K562 (cell line): ENCODE results near the gene RRAS. TPM values are rescaled to one million over a fixed set of nuclear protein-coding genes. Genes with fewer than 3 reads are reported as not detected.

Experiments used
- ATF7 ChIP-seq: fragments of 450-650 bp; IDR thresholded peaks from 2 replicates; pipeline ENCODE4 v1.7.1; 2014; ENCODE audit warnings: mild to moderate bottlenecking, moderate library complexity
- CHD4 ChIP-seq: fragments of 200-600 bp; sonication (generic); IDR thresholded peaks from 3 replicates; pipeline ENCODE4 v1.6.1; 2012; ENCODE audit warnings: low read depth, mild to moderate bottlenecking, mixed read lengths, low read length, inconsistent platforms; ENCODE audit not compliant: insufficient read depth, insufficient replicate concordance, poor library complexity, severe bottlenecking
- E2F1 ChIP-seq: sonication (generic); formaldehyde crosslinking; IDR thresholded peaks from 2 replicates; pipeline ENCODE4 v1.8.1; 2023; ENCODE audit warnings: mild to moderate bottlenecking, missing genetic modification reagents, moderate library complexity
- GABPB1 ChIP-seq: sonication (generic); formaldehyde crosslinking; IDR thresholded peaks from 2 replicates; pipeline ENCODE4 v1.8.0; 2022; ENCODE audit warnings: mild to moderate bottlenecking, missing genetic modification reagents
- JUND ChIP-seq, 2 experiments: IDR thresholded peaks; 2 replicates in 1 of 2; 3 replicates in 1 of 2; pipeline ENCODE4 v1.6.1; 2011; ENCODE audit warnings: borderline replicate concordance in 2 of 2, low read depth in 2 of 2, low read length in 2 of 2, improper control_type of control experiment in 1 of 2, missing biosample characterization in 1 of 2, missing genetic modification characterization in 1 of 2, missing genetic modification reagents in 1 of 2
- MIER1 ChIP-seq: fragments of 450-650 bp; IDR thresholded peaks from 2 replicates; pipeline ENCODE4 v1.6.1; 2016; ENCODE audit warnings: antibody characterized with exemption, mild to moderate bottlenecking, low read depth
- MYBL2 ChIP-seq, 2 experiments: fragments of 450-650 bp in 1 of 2; sonication (generic) in 1 of 2; formaldehyde crosslinking in 1 of 2; IDR thresholded peaks; 2 replicates each; pipeline versions ENCODE4 v1.6.1 to v1.8.1; 2017 to 2022; ENCODE audit warnings: borderline replicate concordance in 1 of 2, inconsistent platforms in 1 of 2, low read depth in 1 of 2, mild to moderate bottlenecking in 1 of 2, missing genetic modification reagents in 1 of 2, moderate library complexity in 1 of 2
- NFIC ChIP-seq: fragments of 450-650 bp; IDR thresholded peaks from 2 replicates; pipeline ENCODE4 v1.6.1; 2017; ENCODE audit warnings: mild to moderate bottlenecking, inconsistent platforms
- OTX1 ChIP-seq: fragments of 450-650 bp; formaldehyde crosslinking; IDR thresholded peaks from 2 replicates; pipeline ENCODE4 v1.4.0; 2022; ENCODE audit warnings: mild to moderate bottlenecking
- PHTF2 ChIP-seq: fragments of 250-450 bp; sonication (Bioruptor Pico); IDR thresholded peaks from 2 replicates; pipeline ENCODE4 v1.5.0; 2021; ENCODE audit warnings: mild to moderate bottlenecking
- POLR2B ChIP-seq: fragments of 450-650 bp; IDR thresholded peaks from 2 replicates; pipeline ENCODE4 v1.6.1; 2018; ENCODE audit warnings: low read depth; ENCODE audit not compliant: partially characterized antibody
- RBM34 ChIP-seq: fragments of 200-400 bp; formaldehyde crosslinking; IDR thresholded peaks from 2 replicates; pipeline ENCODE4 v1.6.1; 2018; ENCODE audit warnings: low read length, borderline replicate concordance; ENCODE audit not compliant: insufficient read depth
- SMAD1 ChIP-seq: fragments of 150-350 bp; IDR thresholded peaks from 2 replicates; pipeline ENCODE4 v1.6.1; 2014; ENCODE audit warnings: low read length, low read depth; ENCODE audit not compliant: partially characterized antibody
- SMAD2 ChIP-seq: fragments of 150-350 bp; IDR thresholded peaks from 2 replicates; pipeline ENCODE4 v1.6.1; 2014; ENCODE audit warnings: low read depth, mild to moderate bottlenecking, low read length
- SMARCC2 ChIP-seq: fragments of 450-650 bp; IDR thresholded peaks from 2 replicates; pipeline ENCODE4 v1.6.1; 2017; ENCODE audit warnings: antibody characterized with exemption, moderate library complexity, mild to moderate bottlenecking, low read depth
- SP1 ChIP-seq: sonication (generic); formaldehyde crosslinking; IDR thresholded peaks from 2 replicates; pipeline ENCODE4 v1.8.1; 2022; ENCODE audit warnings: mild to moderate bottlenecking, missing genetic modification reagents
- ZHX1 ChIP-seq: fragments of 150-350 bp; conservative IDR thresholded peaks from 2 replicates; pipeline ENCODE4 v1.6.1; 2014; ENCODE audit warnings: low read length
- ZNF175 ChIP-seq: fragments of 200-800 bp; sonication (Bioruptor generic); IDR thresholded peaks from 2 replicates; pipeline ENCODE4 v1.6.1; 2016; ENCODE audit warnings: low read depth, mild to moderate bottlenecking, missing genetic modification characterization, missing compliant biosample characterization
- ZNF280A ChIP-seq: fragments of 450-650 bp; IDR thresholded peaks from 2 replicates; pipeline ENCODE4 v1.6.1; 2018; ENCODE audit warnings: mild to moderate bottlenecking, low read depth; ENCODE audit not compliant: partially characterized antibody
- ZNF780A ChIP-seq: fragments of 250-450 bp; sonication (Bioruptor Pico); IDR thresholded peaks from 2 replicates; pipeline ENCODE4 v1.5.0; 2021; ENCODE audit warnings: mild to moderate bottlenecking
- polyA plus RNA-seq, 8 experiments: library from polyadenylated mRNA; depleted of rRNA in 4 of 8; stranded (reverse) in 5 of 8; unstranded in 3 of 8; fragments of >200 nt; fragmentation: Nextera tagmentation in 2 of 8; fragmentation: Illumina TruSeq in 1 of 8; extraction: Ambion mirVana in 2 of 8; extraction: Trizol in 1 of 8; gene quantifications; 2 replicates each; pipeline versions ENCODE4 v1.2.1 to v1.2.3, GENCODE V29; 2011 to 2014; ENCODE audit warnings: inconsistent platforms in 1 of 8, missing spikeins in 1 of 8
- total RNA-seq, 7 experiments: library from RNA; depleted of rRNA in 6 of 7; stranded (reverse); fragments of >200 nt in 6 of 7; fragmentation: Illumina TruSeq in 2 of 7; extraction: Trizol in 2 of 7; gene quantifications; 2 replicates each; pipeline versions ENCODE4 v1.2.1 to v1.2.3, GENCODE V29; 2011 to 2021; ENCODE audit warnings: low replicate concordance in 1 of 7

Gene RRAS
- total and polyA plus RNA-seq, 9 of the 15 experiments (the other 6 are each of a cell fraction or from before 2014, with no cell fraction given), result 0.70 to 17.3 (median 8.2) TPM

GRCh38 chr19:49680421-49681351, 40.7 kb upstream of the RRAS start (continued):
- no peak for TF ChIP-seq PHTF2 (CRISPR knock-in tag)
- TF ChIP-seq GABPB1 (CRISPR knock-in tag), result peak; percentile 67; the same call in 1 of the 2 replicates
- no peak for TF ChIP-seq JUND (IDR thresholded peaks at IDR 0.05; ENCODE audit: borderline replicate concordance, low read depth, low read length)
- TF ChIP-seq JUND (tag; IDR thresholded peaks at IDR 0.05; ENCODE audit: borderline replicate concordance, low read depth, low read length), result no peak; the same call in 2 of the 3 replicates
- no peak for TF ChIP-seq RBM34
- no peak for TF ChIP-seq ZHX1
- TF ChIP-seq POLR2B, result no peak
- TF ChIP-seq SMAD2, result no peak
- no peak for TF ChIP-seq MIER1
- no peak for TF ChIP-seq NFIC
- TF ChIP-seq SP1 (CRISPR knock-in tag), result peak; percentile 79
- no peak for TF ChIP-seq CHD4
- no peak for TF ChIP-seq ZNF780A (CRISPR knock-in tag)
- TF ChIP-seq SMARCC2, result no peak
- no peak for TF ChIP-seq ZNF175 (CRISPR knock-in tag)
- no peak for TF ChIP-seq ZNF280A
- TF ChIP-seq E2F1, result peak; percentile 86; the same call in 1 of the 2 replicates
- no peak for TF ChIP-seq MYBL2 (IDR thresholded peaks at IDR 0.05; ENCODE audit: low read depth)
- TF ChIP-seq MYBL2 (CRISPR knock-in tag; IDR thresholded peaks at IDR 0.05; ENCODE audit: borderline replicate concordance), result no peak
- TF ChIP-seq ATF7, result peak; percentile 43; the same call in 1 of the 2 replicates
- TF ChIP-seq OTX1 (CRISPR knock-in tag), result no peak
- no peak for TF ChIP-seq SMAD1
